Keratinocyte (primary cell): Measurements from ENCODE around the gene ALAS2. TPM values are rescaled to one million over a fixed set of nuclear protein-coding genes. Genes with fewer than 3 reads are reported as not detected.

Source experiments
- DNase-seq: peaks from one replicate; pipeline ENCODE4 v3.0.0-alpha.2; 2011; ENCODE audit warnings: low read depth, missing footprints, low spot score
- FAIRE-seq: peaks from 2 replicates; lab custom pipeline; 2011; peaks lifted over from hg19 to GRCh38; lab: Jason Lieb, UNC
- H2AFZ ChIP-seq: 2 replicates; pipeline ENCODE4 v1.6.0; 2012; ENCODE audit warnings: low read length, control low read depth, inconsistent platforms; ENCODE audit not compliant: control insufficient read depth
- H3K27ac ChIP-seq: 2 replicates; pipeline ENCODE4 v1.5.1; 2011; ENCODE audit warnings: low read length; ENCODE audit not compliant: control insufficient read depth, insufficient read depth
- H3K27me3 ChIP-seq: 3 replicates; pipeline ENCODE4 v1.6.0; 2011; ENCODE audit warnings: low read length; ENCODE audit not compliant: control insufficient read depth, insufficient read depth; ENCODE audit errors: extremely low read depth
- H3K36me3 ChIP-seq, 2 experiments: 2 replicates in 1 of 2; 3 replicates in 1 of 2; pipeline ENCODE4 v1.5.1; 2011; ENCODE audit warnings: low read length in 2 of 2, mild to moderate bottlenecking in 1 of 2; ENCODE audit not compliant: control insufficient read depth in 2 of 2, insufficient read depth in 2 of 2; ENCODE audit errors: extremely low read depth in 1 of 2
- H3K4me1 ChIP-seq: 3 replicates; pipeline ENCODE4 v1.5.1; 2011; ENCODE audit warnings: low read length; ENCODE audit not compliant: control insufficient read depth, insufficient read depth; ENCODE audit errors: extremely low read depth
- H3K4me2 ChIP-seq: 3 replicates; pipeline ENCODE4 v1.6.0; 2011; ENCODE audit warnings: low read depth, low read length; ENCODE audit not compliant: control insufficient read depth, insufficient read depth; ENCODE audit errors: extremely low read depth
- H3K4me3 ChIP-seq, 3 experiments: fragments of 200-600 bp in 1 of 3; sonication (generic) in 1 of 3; 2 replicates in 2 of 3; 3 replicates in 1 of 3; pipeline ENCODE4 v1.5.1; 2011 to 2016; ENCODE audit warnings: low read length in 3 of 3, mild to moderate bottlenecking in 3 of 3, control low read depth in 2 of 3, inconsistent platforms in 1 of 3, low read depth in 1 of 3, mixed read lengths in 1 of 3, mixed run types in 1 of 3, moderate library complexity in 1 of 3; ENCODE audit not compliant: control insufficient read depth in 2 of 3, insufficient read depth in 2 of 3; ENCODE audit errors: extremely low read depth in 1 of 3
- H3K79me2 ChIP-seq: 2 replicates; pipeline ENCODE4 v1.6.0; 2012; ENCODE audit warnings: low read length; ENCODE audit not compliant: control insufficient read depth, insufficient read depth
- H3K9ac ChIP-seq: 3 replicates; pipeline ENCODE4 v1.6.0; 2011; ENCODE audit warnings: low read length; ENCODE audit not compliant: control insufficient read depth, insufficient read depth; ENCODE audit errors: extremely low read depth
- H3K9me1 ChIP-seq: 3 replicates; pipeline ENCODE4 v1.6.0; 2011; ENCODE audit warnings: low read length; ENCODE audit not compliant: control insufficient read depth, insufficient read depth; ENCODE audit errors: extremely low read depth
- H3K9me3 ChIP-seq: 2 replicates; pipeline ENCODE4 v1.5.1; 2012; ENCODE audit warnings: low read depth, low read length; ENCODE audit not compliant: control insufficient read depth
- H4K20me1 ChIP-seq: 3 replicates; pipeline ENCODE4 v1.6.0; 2011; ENCODE audit warnings: low read length; ENCODE audit not compliant: control insufficient read depth, insufficient read depth; ENCODE audit errors: extremely low read depth
- CTCF ChIP-seq, 3 experiments: IDR thresholded peaks in 1 of 3; conservative IDR thresholded peaks in 1 of 3; optimal IDR thresholded peaks in 1 of 3; 2 replicates in 2 of 3; 3 replicates in 1 of 3; pipeline versions ENCODE3 to v1.5.1; 2011; ENCODE audit warnings: low read length in 3 of 3, mild to moderate bottlenecking in 3 of 3, moderate library complexity in 2 of 3, control low read depth in 1 of 3, inconsistent platforms in 1 of 3; ENCODE audit not compliant: insufficient read depth in 2 of 3; ENCODE audit errors: extremely low read depth in 1 of 3
- EZH2 ChIP-seq: IDR thresholded peaks from one replicate; pipeline ENCODE4 v1.6.1; 2012; ENCODE audit warnings: inconsistent platforms, mild to moderate bottlenecking, low read length, moderate library complexity
- dilution Hi-C: fragments of 300-500 bp; cut with MboI; formaldehyde crosslinking; loops from one replicate; pipeline ENCODE4 v1.7.0; 2020; ENCODE audit warnings: low sequenced_read_pairs; ENCODE audit not compliant: extremely low pct_ligation_motif_present
- polyA plus RNA-seq, 5 experiments: library from polyadenylated mRNA; depleted of rRNA in 3 of 5; stranded (reverse) in 3 of 5; stranded (forward) in 1 of 5; unstranded in 1 of 5; fragments of >200 nt; gene quantifications; 1 replicate in 1 of 5; 2 replicates in 3 of 5; 3 replicates in 1 of 5; pipeline versions ENCODE4 v1.2.1 to v1.2.3, GENCODE V29; 2011 to 2012; ENCODE audit warnings: missing spikeins in 2 of 5, low read depth in 1 of 5, low replicate concordance in 1 of 5

The ALAS2 gene
- polyA plus RNA-seq, 1 donor (not counting 4 experiments of a cell fraction or from before 2014, with no cell fraction given) = not detected

- no peaks in the 10 kb centered on the region for H3K9me3 ChIP-seq
- DNase-seq (no peak), FAIRE-seq (no peak)
- no peak overlapping the region for H3K4me2 ChIP-seq
- H3K4me3 ChIP-seq = no peak overlapping the region
- no peaks in the 10 kb centered on the region for H3K4me1 ChIP-seq
- no peaks in the 10 kb centered on the region for H3K27me3 ChIP-seq
- TF ChIP-seq CTCF (optimal IDR thresholded peaks at IDR 0.05 in 1 of 3, IDR thresholded peaks at IDR 0.05 in 1 of 3, conservative IDR thresholded peaks at IDR 0.05 in 1 of 3; ENCODE audit: extremely low read depth in 1 of 3, insufficient read depth in 2 of 3, low read length in 3 of 3) = no peak
- H4K20me1 ChIP-seq = no peaks in the 10 kb centered on the region
- H3K79me2 ChIP-seq = no peaks in the 10 kb centered on the region
- dilution Hi-C loops = no loop called here
- H3K36me3 ChIP-seq = no peaks in the 10 kb centered on the region
- H3K9me1 ChIP-seq = no peaks in the 10 kb centered on the region
- no peak overlapping the region for H2AFZ ChIP-seq
- no peak overlapping the region for H3K9ac ChIP-seq
- no peak overlapping the region for H3K27ac ChIP-seq
Observed at GRCh38 chrX:54978448-54978847, 52.3 kb downstream of the ALAS2 start.

GRCh38 chrX:54977387-54977786, 53.4 kb downstream of the ALAS2 start:
- Histone ChIP-seq H2AFZ (no peak overlapping the region), H3K4me2 (no peak overlapping the region), H3K79me2 (no peaks in the 10 kb centered on the region), H3K27ac (no peak overlapping the region), H3K4me3 (no peak overlapping the region), H3K27me3 (no peaks in the 10 kb centered on the region), H4K20me1 (no peaks in the 10 kb centered on the region), H3K4me1 (no peaks in the 10 kb centered on the region), H3K9me1 (no peaks in the 10 kb centered on the region), H3K9me3 (no peaks in the 10 kb centered on the region), H3K9ac (no peak overlapping the region), H3K36me3 (no peaks in the 10 kb centered on the region)
- no peak for FAIRE-seq
- TF ChIP-seq CTCF (optimal IDR thresholded peaks at IDR 0.05 in 1 of 3, IDR thresholded peaks at IDR 0.05 in 1 of 3, conservative IDR thresholded peaks at IDR 0.05 in 1 of 3; ENCODE audit: extremely low read depth in 1 of 3, insufficient read depth in 2 of 3, low read length in 3 of 3) (no peak), EZH2 (no peak)
- dilution Hi-C loops = no loop called here
- no peak for DNase-seq
